HFF-Myc (cell line): Measurements from ENCODE around the gene USP9X.

ENCODE experiments used
- DNase-seq: peaks from one replicate; pipeline ENCODE4 v3.0.0-alpha.2; 2011; ENCODE audit warnings: low read depth; ENCODE audit errors: extremely low read depth
- H3K4me3 ChIP-seq: replicated peaks from 2 replicates; pipeline ENCODE4 v1.5.1; 2011; ENCODE audit warnings: low read depth, mild to moderate bottlenecking, control low read depth, low read length
- CTCF ChIP-seq: IDR thresholded peaks from 2 replicates; pipeline ENCODE4 v1.5.1; 2012; ENCODE audit warnings: mild to moderate bottlenecking, low read depth, low read length, control low read depth; ENCODE audit errors: missing control alignments

Gene USP9X

GRCh38 chrX:41092776-41093175, 7.5 kb downstream of the USP9X start:
- TF ChIP-seq CTCF: no peak
- H3K4me3 ChIP-seq: no peak overlapping the region
- no peak for DNase-seq

- no peak overlapping the region for H3K4me3 ChIP-seq
- DNase-seq: no peak
- TF ChIP-seq CTCF: no peak
These were observed 9.9 kb downstream of the USP9X start for GRCh38 chrX:41095174-41095573.

- TF ChIP-seq CTCF: no peak
- no peak for DNase-seq
- H3K4me3 ChIP-seq: no peak overlapping the region
These were observed 10.7 kb downstream of the USP9X start for GRCh38 chrX:41095908-41096307.

- DNase-seq: no peak
- H3K4me3 ChIP-seq: no peak overlapping the region
- TF ChIP-seq CTCF: no peak
These were observed 11.2 kb downstream of the USP9X start for GRCh38 chrX:41096339-41096955.

GRCh38 chrX:41097326-41097725, 12.1 kb downstream of the USP9X start:
- TF ChIP-seq CTCF: no peak
- H3K4me3 ChIP-seq: no peak overlapping the region
- no peak for DNase-seq

- no peak for TF ChIP-seq CTCF
- H3K4me3 ChIP-seq: no peak overlapping the region
These were observed 15.0 kb downstream of the USP9X start for GRCh38 chrX:41100200-41100599.

GRCh38 chrX:41100819-41101218, 15.6 kb downstream of the USP9X start:
- H3K4me3 ChIP-seq: no peak overlapping the region
- TF ChIP-seq CTCF: no peak
- DNase-seq: no peak

More at GRCh38 chrX:41100200-41100599, 15.0 kb downstream of the USP9X start:
- no peak for DNase-seq
